ENCODE data around the gene CEP104. TPM values are rescaled to one million over a fixed set of nuclear protein-coding genes. Genes with fewer than 3 reads are reported as not detected.

CEP104 gene
- total and polyA plus RNA-seq, 10 of the 15 experiments (the other 5 are each of a cell fraction or from before 2014, with no cell fraction given) = 7.2 to 34.8 (median 19.3) TPM

- in situ Hi-C loops (cut with MboI) = no loop called here
- no peaks in the 10 kb centered on the region for H3K9me3 ChIP-seq (replicated peaks; ENCODE audit: control insufficient read depth, insufficient read depth, low read length)
- no peaks in the 10 kb centered on the region for H3K79me2 ChIP-seq (ENCODE audit: control insufficient read depth, insufficient read depth, low read length)
- DNase-seq (ENCODE audit: low read depth, low spot score) (no peak), ATAC-seq (no peak), FAIRE-seq (no peak)
- H3K27me3 ChIP-seq (replicated peaks in 1 of 2; ENCODE audit: control insufficient read depth in 2 of 2, insufficient read depth in 2 of 2, low read length in 1 of 2) = no peaks in the 10 kb centered on the region
- H4K20me1 ChIP-seq (ENCODE audit: control insufficient read depth, insufficient read depth) = no peaks in the 10 kb centered on the region
- no peak overlapping the region for H3K4me2 ChIP-seq (ENCODE audit: control insufficient read depth, insufficient read depth)
- ChIA-PET POLR2A (no interaction called here), SMC1A (ENCODE audit: uncharacterized antibody, unreplicated experiment) (no interaction called here), RAD21 (ENCODE audit: unreplicated experiment) (interaction anchor here (0.6 to 0.7 kb wide), 2 partner anchors 256 to 297 kb away, joined by 3 read pairs; no protein-coding TSS in a partner anchor), CTCF (interaction anchor here (1.6 kb wide), 1 partner anchor 14 kb away, joined by 3 read pairs; no protein-coding TSS in a partner anchor)
- peaks cover 11% of the 10 kb centered on the region for H3K4me1 ChIP-seq (ENCODE audit: control insufficient read depth, insufficient read depth, low read length)
- H2AFZ ChIP-seq (ENCODE audit: control insufficient read depth, low read depth, low read length) = no peak overlapping the region
- no peak overlapping the region for H3K27ac ChIP-seq (ENCODE audit: control insufficient read depth, insufficient read depth)
- H3K9ac ChIP-seq (ENCODE audit: control insufficient read depth, insufficient read depth, low read length) = no peak overlapping the region
- TF ChIP-seq USF2 (IDR thresholded peaks at IDR 0.05; ENCODE audit: borderline replicate concordance, low read depth, low read length) = no peak
- no peak for TF ChIP-seq CBX5 (IDR thresholded peaks at IDR 0.05; ENCODE audit: low read depth)
- TF ChIP-seq, protein P1, sequence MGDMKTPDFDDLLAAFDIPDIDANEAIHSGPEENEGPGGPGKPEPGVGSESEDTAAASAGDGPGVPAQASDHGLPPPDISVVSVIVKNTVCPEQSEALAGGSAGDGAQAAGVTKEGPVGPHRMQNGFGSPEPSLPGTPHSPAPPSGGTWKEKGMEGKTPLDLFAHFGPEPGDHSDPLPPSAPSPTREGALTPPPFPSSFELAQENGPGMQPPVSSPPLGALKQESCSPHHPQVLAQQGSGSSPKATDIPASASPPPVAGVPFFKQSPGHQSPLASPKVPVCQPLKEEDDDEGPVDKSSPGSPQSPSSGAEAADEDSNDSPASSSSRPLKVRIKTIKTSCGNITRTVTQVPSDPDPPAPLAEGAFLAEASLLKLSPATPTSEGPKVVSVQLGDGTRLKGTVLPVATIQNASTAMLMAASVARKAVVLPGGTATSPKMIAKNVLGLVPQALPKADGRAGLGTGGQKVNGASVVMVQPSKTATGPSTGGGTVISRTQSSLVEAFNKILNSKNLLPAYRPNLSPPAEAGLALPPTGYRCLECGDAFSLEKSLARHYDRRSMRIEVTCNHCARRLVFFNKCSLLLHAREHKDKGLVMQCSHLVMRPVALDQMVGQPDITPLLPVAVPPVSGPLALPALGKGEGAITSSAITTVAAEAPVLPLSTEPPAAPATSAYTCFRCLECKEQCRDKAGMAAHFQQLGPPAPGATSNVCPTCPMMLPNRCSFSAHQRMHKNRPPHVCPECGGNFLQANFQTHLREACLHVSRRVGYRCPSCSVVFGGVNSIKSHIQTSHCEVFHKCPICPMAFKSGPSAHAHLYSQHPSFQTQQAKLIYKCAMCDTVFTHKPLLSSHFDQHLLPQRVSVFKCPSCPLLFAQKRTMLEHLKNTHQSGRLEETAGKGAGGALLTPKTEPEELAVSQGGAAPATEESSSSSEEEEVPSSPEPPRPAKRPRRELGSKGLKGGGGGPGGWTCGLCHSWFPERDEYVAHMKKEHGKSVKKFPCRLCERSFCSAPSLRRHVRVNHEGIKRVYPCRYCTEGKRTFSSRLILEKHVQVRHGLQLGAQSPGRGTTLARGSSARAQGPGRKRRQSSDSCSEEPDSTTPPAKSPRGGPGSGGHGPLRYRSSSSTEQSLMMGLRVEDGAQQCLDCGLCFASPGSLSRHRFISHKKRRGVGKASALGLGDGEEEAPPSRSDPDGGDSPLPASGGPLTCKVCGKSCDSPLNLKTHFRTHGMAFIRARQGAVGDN (IDR thresholded peaks at IDR 0.05) = no peak
- no peak for TF ChIP-seq MEF2A (IDR thresholded peaks at IDR 0.05; ENCODE audit: insufficient read depth, low read depth, low read length)
- no peak for TF ChIP-seq LARP7 (IDR thresholded peaks at IDR 0.05)
- TF ChIP-seq, protein P2, sequence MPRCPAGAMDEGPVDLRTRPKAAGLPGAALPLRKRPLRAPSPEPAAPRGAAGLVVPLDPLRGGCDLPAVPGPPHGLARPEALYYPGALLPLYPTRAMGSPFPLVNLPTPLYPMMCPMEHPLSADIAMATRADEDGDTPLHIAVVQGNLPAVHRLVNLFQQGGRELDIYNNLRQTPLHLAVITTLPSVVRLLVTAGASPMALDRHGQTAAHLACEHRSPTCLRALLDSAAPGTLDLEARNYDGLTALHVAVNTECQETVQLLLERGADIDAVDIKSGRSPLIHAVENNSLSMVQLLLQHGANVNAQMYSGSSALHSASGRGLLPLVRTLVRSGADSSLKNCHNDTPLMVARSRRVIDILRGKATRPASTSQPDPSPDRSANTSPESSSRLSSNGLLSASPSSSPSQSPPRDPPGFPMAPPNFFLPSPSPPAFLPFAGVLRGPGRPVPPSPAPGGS (IDR thresholded peaks at IDR 0.05; ENCODE audit: borderline replicate concordance, insufficient read depth, low read depth, low read length, poor library complexity, severe bottlenecking) = no peak
- TF ChIP-seq SMAD1 (IDR thresholded peaks at IDR 0.05; ENCODE audit: low read depth, partially characterized antibody) = no peak
- TF ChIP-seq NR2C1 (IDR thresholded peaks at IDR 0.05) = no peak
- TF ChIP-seq POLR2AphosphoS2 (IDR thresholded peaks at IDR 0.05; ENCODE audit: low read depth, low read length) = no peak
- TF ChIP-seq, protein P3, sequence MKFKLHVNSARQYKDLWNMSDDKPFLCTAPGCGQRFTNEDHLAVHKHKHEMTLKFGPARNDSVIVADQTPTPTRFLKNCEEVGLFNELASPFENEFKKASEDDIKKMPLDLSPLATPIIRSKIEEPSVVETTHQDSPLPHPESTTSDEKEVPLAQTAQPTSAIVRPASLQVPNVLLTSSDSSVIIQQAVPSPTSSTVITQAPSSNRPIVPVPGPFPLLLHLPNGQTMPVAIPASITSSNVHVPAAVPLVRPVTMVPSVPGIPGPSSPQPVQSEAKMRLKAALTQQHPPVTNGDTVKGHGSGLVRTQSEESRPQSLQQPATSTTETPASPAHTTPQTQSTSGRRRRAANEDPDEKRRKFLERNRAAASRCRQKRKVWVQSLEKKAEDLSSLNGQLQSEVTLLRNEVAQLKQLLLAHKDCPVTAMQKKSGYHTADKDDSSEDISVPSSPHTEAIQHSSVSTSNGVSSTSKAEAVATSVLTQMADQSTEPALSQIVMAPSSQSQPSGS (IDR thresholded peaks at IDR 0.05; ENCODE audit: low read length) = no peak
- no peak for TF ChIP-seq CREB1 (IDR thresholded peaks at IDR 0.05; ENCODE audit: low read depth)
- TF ChIP-seq BMI1 (IDR thresholded peaks at IDR 0.05; ENCODE audit: borderline replicate concordance) = no peak
- no peak for TF ChIP-seq HDAC2 (IDR thresholded peaks at IDR 0.05)
- no peak for TF ChIP-seq HDGF (IDR thresholded peaks at IDR 0.05)
- no peak for TF ChIP-seq SREBF1 (IDR thresholded peaks at IDR 0.05; ENCODE audit: low read length)
- intact Hi-C loops (cut with micrococcal nuclease; ENCODE audit: unreplicated experiment) = no loop called here
- WGBS (ENCODE audit: insufficient coverage, insufficient replicate concordance, low lambda C conversion rate, missing lambda C conversion rate) = 82% methylated on average over 15 of the region's 20 CpGs
- H3K36me3 ChIP-seq (ENCODE audit: control insufficient read depth in 2 of 2, insufficient read depth in 2 of 2, low read length in 1 of 2) = peaks cover 9 to 15% of the 10 kb centered on the region in 2 experiments; a peak in 3 of 4 replicates
- H3K4me3 ChIP-seq = no peak overlapping the region
- BruUV-seq (replicated peaks) = no TSS peak
Measured at GRCh38 chr1:3777647-3778589, 79.1 kb downstream of the CEP104 start.
